Measurements from ENCODE around the gene GPRIN3.

GPRIN3 gene

GRCh38 chr4:89307178-89307445, 488 bp downstream of the GPRIN3 start:
- no peak for TF ChIP-seq CTCF (conservative IDR thresholded peaks at IDR 0.05; ENCODE audit: low read length)
- no peak for TF ChIP-seq EZH2phosphoT487 (IDR thresholded peaks at IDR 0.05; ENCODE audit: borderline replicate concordance)
- Histone ChIP-seq H4K20me1 (ENCODE audit: insufficient read depth, low read length, poor library complexity, severe bottlenecking) (no peaks in the 10 kb centered on the region), H3K9me3 (ENCODE audit: insufficient read depth, low read depth, low read length) (no peaks in the 10 kb centered on the region), H3F3A (ENCODE audit: low read depth) (peaks cover 6% of the 10 kb centered on the region; the same call in 1 of the 2 replicates), H3K4me3 (ENCODE audit: low read length, poor library complexity, severe bottlenecking) (peak overlapping the region; percentile 63), H3K9me2 (replicated peaks; ENCODE audit: low read depth, low read length) (no peaks in the 10 kb centered on the region), H3K9ac (ENCODE audit: low read depth, low read length, poor library complexity, severe bottlenecking) (no peak overlapping the region), H3K4me2 (ENCODE audit: low read depth, low read length, poor library complexity, severe bottlenecking) (peak overlapping the region; percentile 66), H3K27me3 (ENCODE audit: insufficient read depth, low read length, poor library complexity, severe bottlenecking) (peaks cover 17% of the 10 kb centered on the region), H3K36me3 (ENCODE audit: insufficient read depth, low read length) (no peaks in the 10 kb centered on the region), H3K79me2 (ENCODE audit: insufficient read depth, low read length) (no peaks in the 10 kb centered on the region), H3K4me1 (ENCODE audit: insufficient read depth, low read length, poor library complexity, severe bottlenecking) (peaks cover 11% of the 10 kb centered on the region), H2AFZ (ENCODE audit: low read length) (peak overlapping the region; percentile 73; the same call in 1 of the 2 replicates)

GRCh38 chr4:89306486-89307177, 968 bp downstream of the GPRIN3 start:
- Histone ChIP-seq H3K79me2 (ENCODE audit: insufficient read depth, low read length) (no peaks in the 10 kb centered on the region), H3K4me2 (ENCODE audit: low read depth, low read length, poor library complexity, severe bottlenecking) (peak overlapping the region; percentile 66), H3K9me2 (replicated peaks; ENCODE audit: low read depth, low read length) (no peaks in the 10 kb centered on the region), H3K4me3 (ENCODE audit: low read length, poor library complexity, severe bottlenecking) (no peak overlapping the region), H3K4me1 (ENCODE audit: insufficient read depth, low read length, poor library complexity, severe bottlenecking) (peaks cover 11% of the 10 kb centered on the region), H3K36me3 (ENCODE audit: insufficient read depth, low read length) (no peaks in the 10 kb centered on the region), H2AFZ (ENCODE audit: low read length) (no peak overlapping the region), H3F3A (ENCODE audit: low read depth) (peaks cover 6% of the 10 kb centered on the region; the same call in 1 of the 2 replicates), H3K9ac (ENCODE audit: low read depth, low read length, poor library complexity, severe bottlenecking) (no peak overlapping the region), H3K27me3 (ENCODE audit: insufficient read depth, low read length, poor library complexity, severe bottlenecking) (peaks cover 21% of the 10 kb centered on the region), H3K9me3 (ENCODE audit: insufficient read depth, low read depth, low read length) (no peaks in the 10 kb centered on the region), H4K20me1 (ENCODE audit: insufficient read depth, low read length, poor library complexity, severe bottlenecking) (no peaks in the 10 kb centered on the region)
- TF ChIP-seq CTCF (conservative IDR thresholded peaks at IDR 0.05; ENCODE audit: low read length) = no peak
- TF ChIP-seq EZH2phosphoT487 (IDR thresholded peaks at IDR 0.05; ENCODE audit: borderline replicate concordance) = no peak

- no peak overlapping the region for H3K4me2 ChIP-seq (ENCODE audit: low read depth, low read length, poor library complexity, severe bottlenecking)
- H3F3A ChIP-seq (ENCODE audit: low read depth) = peaks cover 6% of the 10 kb centered on the region; the same call in 1 of the 2 replicates
- no peak overlapping the region for H3K4me3 ChIP-seq (ENCODE audit: low read length, poor library complexity, severe bottlenecking)
- peaks cover 28% of the 10 kb centered on the region for H3K27me3 ChIP-seq (ENCODE audit: insufficient read depth, low read length, poor library complexity, severe bottlenecking)
- H3K9ac ChIP-seq (ENCODE audit: low read depth, low read length, poor library complexity, severe bottlenecking) = no peak overlapping the region
- H3K36me3 ChIP-seq (ENCODE audit: insufficient read depth, low read length) = no peaks in the 10 kb centered on the region
- peaks cover 11% of the 10 kb centered on the region for H3K4me1 ChIP-seq (ENCODE audit: insufficient read depth, low read length, poor library complexity, severe bottlenecking)
- H3K79me2 ChIP-seq (ENCODE audit: insufficient read depth, low read length) = no peaks in the 10 kb centered on the region
- H2AFZ ChIP-seq (ENCODE audit: low read length) = no peak overlapping the region
- no peak for TF ChIP-seq EZH2phosphoT487 (IDR thresholded peaks at IDR 0.05; ENCODE audit: borderline replicate concordance)
- no peak for TF ChIP-seq CTCF (conservative IDR thresholded peaks at IDR 0.05; ENCODE audit: low read length)
- no peaks in the 10 kb centered on the region for H3K9me2 ChIP-seq (replicated peaks; ENCODE audit: low read depth, low read length)
- H4K20me1 ChIP-seq (ENCODE audit: insufficient read depth, low read length, poor library complexity, severe bottlenecking) = no peaks in the 10 kb centered on the region
- H3K9me3 ChIP-seq (ENCODE audit: insufficient read depth, low read depth, low read length) = no peaks in the 10 kb centered on the region
Measured at GRCh38 chr4:89305712-89306437, 1.7 kb downstream of the GPRIN3 start.

Data from Loucy (cell line).